NB4 (cell line): ENCODE results near the gene RBM42.

Source experiments
- DNase-seq: peaks from one replicate; pipeline ENCODE4 v3.0.0; 2010; ENCODE audit warnings: low read depth
- H3K4me3 ChIP-seq: one replicate; pipeline ENCODE4 v1.5.1; 2011; ENCODE audit warnings: mild to moderate bottlenecking, low read depth, low read length, moderate library complexity
- MAX ChIP-seq: IDR thresholded peaks from 2 replicates; pipeline ENCODE4 v1.6.1; 2011; ENCODE audit warnings: low read depth, low read length
- MYC ChIP-seq: IDR thresholded peaks from 2 replicates; pipeline ENCODE4 v1.6.1; 2011; ENCODE audit warnings: low read depth, low read length
- POLR2A ChIP-seq: IDR thresholded peaks from 2 replicates; pipeline ENCODE4 v1.6.1; 2011; ENCODE audit warnings: mild to moderate bottlenecking; ENCODE audit not compliant: insufficient read length; ENCODE audit errors: extremely low read depth
- TF ChIP-seq, protein P1 (sequence below): IDR thresholded peaks from one replicate; pipeline ENCODE4 v1.5.1; 2012; ENCODE audit warnings: low read depth, low read length

The RBM42 gene

GRCh38 chr19:35633727-35634440 lies 5.0 kb downstream of the RBM42 start:
- TF ChIP-seq POLR2A (no peak), MYC (no peak), MAX (no peak)
- TF ChIP-seq, protein P1, sequence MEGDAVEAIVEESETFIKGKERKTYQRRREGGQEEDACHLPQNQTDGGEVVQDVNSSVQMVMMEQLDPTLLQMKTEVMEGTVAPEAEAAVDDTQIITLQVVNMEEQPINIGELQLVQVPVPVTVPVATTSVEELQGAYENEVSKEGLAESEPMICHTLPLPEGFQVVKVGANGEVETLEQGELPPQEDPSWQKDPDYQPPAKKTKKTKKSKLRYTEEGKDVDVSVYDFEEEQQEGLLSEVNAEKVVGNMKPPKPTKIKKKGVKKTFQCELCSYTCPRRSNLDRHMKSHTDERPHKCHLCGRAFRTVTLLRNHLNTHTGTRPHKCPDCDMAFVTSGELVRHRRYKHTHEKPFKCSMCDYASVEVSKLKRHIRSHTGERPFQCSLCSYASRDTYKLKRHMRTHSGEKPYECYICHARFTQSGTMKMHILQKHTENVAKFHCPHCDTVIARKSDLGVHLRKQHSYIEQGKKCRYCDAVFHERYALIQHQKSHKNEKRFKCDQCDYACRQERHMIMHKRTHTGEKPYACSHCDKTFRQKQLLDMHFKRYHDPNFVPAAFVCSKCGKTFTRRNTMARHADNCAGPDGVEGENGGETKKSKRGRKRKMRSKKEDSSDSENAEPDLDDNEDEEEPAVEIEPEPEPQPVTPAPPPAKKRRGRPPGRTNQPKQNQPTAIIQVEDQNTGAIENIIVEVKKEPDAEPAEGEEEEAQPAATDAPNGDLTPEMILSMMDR = no peak
- no peak for DNase-seq
- no peak overlapping the region for H3K4me3 ChIP-seq

GRCh38 chr19:35636651-35637050 lies 7.8 kb downstream of the RBM42 start:
- TF ChIP-seq POLR2A = no peak
- TF ChIP-seq MAX = no peak
- TF ChIP-seq MYC = no peak
- TF ChIP-seq, protein P1 = no peak
- no peak overlapping the region for H3K4me3 ChIP-seq
- DNase-seq = no peak

DNA sequence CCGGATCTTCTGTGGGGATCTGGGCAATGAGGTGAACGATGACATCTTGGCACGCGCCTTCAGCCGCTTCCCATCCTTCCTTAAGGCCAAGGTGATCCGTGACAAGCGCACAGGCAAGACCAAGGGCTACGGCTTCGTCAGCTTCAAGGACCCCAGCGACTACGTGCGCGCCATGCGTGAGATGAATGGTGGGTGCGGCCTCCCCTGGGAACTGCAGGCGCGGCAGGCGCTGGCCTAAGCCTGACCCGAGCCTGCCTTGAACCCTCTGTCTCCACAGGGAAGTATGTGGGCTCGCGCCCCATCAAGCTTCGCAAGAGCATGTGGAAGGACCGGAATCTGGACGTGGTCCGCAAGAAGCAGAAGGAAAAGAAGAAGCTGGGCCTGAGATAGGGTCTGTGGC lies 8.3 kb downstream of the RBM42 start:
- H3K4me3 ChIP-seq = no peak overlapping the region
- no peak for DNase-seq
- TF ChIP-seq, protein P1 = no peak
- no peak for TF ChIP-seq POLR2A

- TF ChIP-seq, protein P1 = no peak
- TF ChIP-seq POLR2A = no peak
- no peak for DNase-seq
- H3K4me3 ChIP-seq = no peak overlapping the region
These were observed 10.4 kb downstream of the RBM42 start for GRCh38 chr19:35639321-35639639.

GRCh38 chr19:35639863-35640262 lies 11.0 kb downstream of the RBM42 start:
- TF ChIP-seq MAX (no peak), MYC (no peak), POLR2A (no peak)
- TF ChIP-seq, protein P1 = no peak
- DNase-seq = no peak
- H3K4me3 ChIP-seq = no peak overlapping the region

GRCh38 chr19:35641515-35642151 lies 12.8 kb downstream of the RBM42 start, which contains the start of gene ETV2:
Gene ETV2, plus strand, starts transcription at chr19:35641745. Its CDS starts 716 bp downstream, at chr19:35642461.
- TF ChIP-seq, protein P1 = no peak
- no peak for TF ChIP-seq POLR2A
- no peak within 1 kb of the TSS for H3K4me3 ChIP-seq
- peak; percentile 28 for DNase-seq
